Stimulated activated naive CD8-positive, alpha-beta T cell treated with anti-CD3 and anti-CD28 coated beads, Interleukin-15, Interleukin-2, amounts not matched to agents 100 ng/mL and 50 ng/mL, for 24 hours (primary cell): ENCODE results near the gene LIMS1.

Source experiments
- H3K27ac Mint-ChIP-seq: one replicate; pipeline ENCODE4 v1.8.0; 2021; ENCODE audit warnings: mild to moderate bottlenecking, mixed read lengths
- H3K27me3 Mint-ChIP-seq: one replicate; pipeline ENCODE4 v1.8.0; 2021; ENCODE audit warnings: mixed read lengths
- H3K36me3 Mint-ChIP-seq: one replicate; pipeline ENCODE4 v1.8.0; 2021; ENCODE audit warnings: low read depth, mixed read lengths
- H3K4me1 Mint-ChIP-seq: one replicate; pipeline ENCODE4 v1.8.0; 2021; ENCODE audit warnings: low read depth, mixed read lengths
- H3K4me3 Mint-ChIP-seq: one replicate; pipeline ENCODE4 v1.8.0; 2021; ENCODE audit warnings: mild to moderate bottlenecking, mixed read lengths
- H3K9me3 Mint-ChIP-seq: one replicate; pipeline ENCODE4 v1.8.0; 2021; ENCODE audit warnings: mixed read lengths

Gene LIMS1

DNA sequence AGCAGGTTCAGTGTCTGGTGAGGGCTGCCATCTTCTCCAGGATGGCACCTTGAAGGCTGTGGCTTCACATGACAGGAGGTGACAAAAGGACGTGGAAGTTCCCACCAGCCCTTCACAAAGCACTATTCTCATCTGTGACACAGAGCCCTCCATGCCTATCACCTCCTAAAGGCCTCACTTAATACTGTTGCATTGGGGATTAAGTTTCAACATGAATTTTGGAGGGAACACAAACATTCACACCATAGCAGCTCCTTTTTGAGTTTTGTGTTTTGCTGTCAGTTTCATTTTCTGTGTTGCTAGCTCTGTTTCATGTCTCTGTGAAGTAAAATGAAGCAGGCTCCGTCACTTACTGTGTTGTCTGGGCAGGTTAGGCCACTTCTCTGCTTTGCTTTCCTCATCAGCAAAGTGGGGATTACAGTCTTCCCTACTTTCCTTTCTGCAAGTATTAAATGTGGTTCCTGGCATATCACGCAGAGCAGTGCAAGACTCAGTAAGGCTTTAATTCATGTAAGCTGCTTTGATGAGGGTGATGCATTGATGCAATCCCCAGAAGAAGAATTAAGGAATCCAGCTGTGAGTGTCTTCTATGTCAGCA lies 31.6 kb downstream of the LIMS1 start:
- no peak overlapping the region for H3K27ac Mint-ChIP-seq
- H3K4me3 Mint-ChIP-seq, result no peak overlapping the region
- H3K4me1 Mint-ChIP-seq, result peaks cover 10% of the 10 kb centered on the region
- H3K9me3 Mint-ChIP-seq, result no peaks in the 10 kb centered on the region
- no peaks in the 10 kb centered on the region for H3K27me3 Mint-ChIP-seq
- H3K36me3 Mint-ChIP-seq, result peaks cover 5% of the 10 kb centered on the region

GRCh38 chr2:108570416-108570815 lies 36.1 kb downstream of the LIMS1 start:
- Mint-ChIP-seq H3K9me3 (no peaks in the 10 kb centered on the region), H3K4me1 (peaks cover 23% of the 10 kb centered on the region), H3K4me3 (no peak overlapping the region), H3K27me3 (no peaks in the 10 kb centered on the region), H3K36me3 (no peaks in the 10 kb centered on the region), H3K27ac (no peak overlapping the region)

- H3K4me1 Mint-ChIP-seq, result peaks cover 20% of the 10 kb centered on the region
- H3K27me3 Mint-ChIP-seq, result no peaks in the 10 kb centered on the region
- no peak overlapping the region for H3K4me3 Mint-ChIP-seq
- no peak overlapping the region for H3K27ac Mint-ChIP-seq
- no peaks in the 10 kb centered on the region for H3K36me3 Mint-ChIP-seq
- H3K9me3 Mint-ChIP-seq, result no peaks in the 10 kb centered on the region
Measured at GRCh38 chr2:108571286-108571685, 37.0 kb downstream of the LIMS1 start.

DNA sequence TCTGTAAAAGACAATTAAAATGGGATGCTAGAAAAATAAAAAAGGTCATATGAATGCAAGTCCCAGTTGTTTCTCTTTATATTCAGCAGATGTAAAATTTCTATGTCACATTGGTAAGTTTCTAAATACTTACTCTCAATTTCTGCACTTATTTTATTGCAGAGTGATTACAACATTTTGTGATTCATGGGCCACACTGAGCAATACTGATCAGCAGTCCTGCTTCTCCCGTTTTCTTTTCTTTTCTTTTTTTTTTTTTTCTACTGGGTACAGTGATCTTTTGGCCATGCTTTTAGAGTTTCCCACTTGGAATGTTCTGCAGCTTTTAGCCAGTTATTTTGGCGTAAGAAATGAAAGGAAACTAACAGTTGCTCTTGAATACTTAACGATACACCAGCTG lies 38.8 kb downstream of the LIMS1 start:
- no peaks in the 10 kb centered on the region for H3K9me3 Mint-ChIP-seq
- no peak overlapping the region for H3K4me3 Mint-ChIP-seq
- H3K27ac Mint-ChIP-seq, result no peak overlapping the region
- peaks cover 20% of the 10 kb centered on the region for H3K4me1 Mint-ChIP-seq
- no peaks in the 10 kb centered on the region for H3K36me3 Mint-ChIP-seq
- no peaks in the 10 kb centered on the region for H3K27me3 Mint-ChIP-seq

GRCh38 chr2:108574332-108574731 lies 40.1 kb downstream of the LIMS1 start:
- Mint-ChIP-seq H3K27ac (no peak overlapping the region), H3K4me1 (peaks cover 20% of the 10 kb centered on the region), H3K9me3 (no peaks in the 10 kb centered on the region)

GRCh38 chr2:108575132-108575966 lies 41.1 kb downstream of the LIMS1 start:
- H3K4me3 Mint-ChIP-seq, result no peak overlapping the region
- H3K27me3 Mint-ChIP-seq, result no peaks in the 10 kb centered on the region
- H3K4me1 Mint-ChIP-seq, result peaks cover 29% of the 10 kb centered on the region
- H3K36me3 Mint-ChIP-seq, result no peaks in the 10 kb centered on the region
- no peak overlapping the region for H3K27ac Mint-ChIP-seq
- H3K9me3 Mint-ChIP-seq, result no peaks in the 10 kb centered on the region

More at GRCh38 chr2:108574332-108574731, 40.1 kb downstream of the LIMS1 start:
- Mint-ChIP-seq H3K36me3 (no peaks in the 10 kb centered on the region), H3K27me3 (no peaks in the 10 kb centered on the region), H3K4me3 (no peak overlapping the region)

DNA sequence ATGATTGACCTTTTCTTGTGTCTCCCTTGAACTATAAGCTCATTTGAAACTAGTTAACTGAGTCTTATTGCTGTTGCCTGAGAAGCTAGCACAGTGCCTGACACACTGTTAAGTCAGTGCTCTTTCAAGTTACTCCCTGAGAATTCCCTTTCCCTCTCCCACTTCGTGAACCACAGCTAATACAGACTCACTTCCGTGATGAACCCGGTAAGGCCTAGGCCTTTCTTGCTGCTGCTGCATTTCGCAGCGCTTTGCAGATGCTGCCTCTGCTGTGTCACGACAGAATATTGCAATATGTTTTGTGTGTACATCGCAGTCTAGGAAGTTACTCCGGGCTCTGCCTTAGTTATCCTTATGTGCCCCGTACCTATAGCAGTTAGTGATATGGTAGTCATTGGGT lies 42.8 kb downstream of the LIMS1 start:
- no peak overlapping the region for H3K4me3 Mint-ChIP-seq
- no peak overlapping the region for H3K27ac Mint-ChIP-seq
- H3K27me3 Mint-ChIP-seq, result no peaks in the 10 kb centered on the region
- H3K36me3 Mint-ChIP-seq, result no peaks in the 10 kb centered on the region
- peaks cover 40% of the 10 kb centered on the region for H3K4me1 Mint-ChIP-seq
- H3K9me3 Mint-ChIP-seq, result no peaks in the 10 kb centered on the region

GRCh38 chr2:108579623-108580022 lies 45.4 kb downstream of the LIMS1 start:
- H3K27me3 Mint-ChIP-seq, result no peaks in the 10 kb centered on the region
- H3K36me3 Mint-ChIP-seq, result no peaks in the 10 kb centered on the region
- H3K4me3 Mint-ChIP-seq, result no peak overlapping the region
- H3K27ac Mint-ChIP-seq, result no peak overlapping the region
- H3K9me3 Mint-ChIP-seq, result no peaks in the 10 kb centered on the region
- peaks cover 36% of the 10 kb centered on the region for H3K4me1 Mint-ChIP-seq

GRCh38 chr2:108580050-108580449 lies 45.8 kb downstream of the LIMS1 start:
- Mint-ChIP-seq H3K36me3 (no peaks in the 10 kb centered on the region), H3K27ac (peak overlapping the region; percentile 74), H3K4me3 (no peak overlapping the region), H3K9me3 (no peaks in the 10 kb centered on the region), H3K27me3 (no peaks in the 10 kb centered on the region), H3K4me1 (peaks cover 32% of the 10 kb centered on the region)

DNA sequence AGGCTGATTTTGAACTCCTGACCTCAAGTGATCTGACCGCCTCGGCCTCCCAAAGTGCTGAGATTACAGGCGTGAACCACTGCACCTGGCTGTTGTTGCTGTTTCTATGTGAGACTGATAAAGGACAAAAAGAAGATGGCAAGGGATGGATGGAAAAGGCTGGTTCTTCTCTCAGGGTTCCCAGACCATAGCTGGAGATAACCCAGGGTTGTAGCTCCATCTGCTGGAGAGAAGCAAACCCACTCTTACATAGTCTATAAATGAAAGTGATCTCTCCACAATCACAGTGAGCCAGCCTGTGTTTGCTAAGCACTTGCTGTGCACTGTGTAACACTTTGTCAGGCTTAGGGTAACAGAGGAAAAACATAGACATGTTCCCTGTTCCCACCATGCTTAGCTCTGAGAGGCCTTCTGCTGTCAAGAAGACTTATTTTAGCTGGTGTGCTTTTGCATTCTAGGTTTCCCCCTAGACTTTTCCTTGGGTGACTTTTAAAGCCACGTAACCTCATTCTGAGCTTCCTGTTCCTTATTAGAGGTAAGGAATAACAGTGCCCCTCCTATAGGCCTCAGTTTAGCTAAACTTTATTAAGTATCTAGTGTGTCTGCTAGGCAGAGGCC lies 49.7 kb downstream of the LIMS1 start:
- H3K9me3 Mint-ChIP-seq, result no peaks in the 10 kb centered on the region
- H3K27me3 Mint-ChIP-seq, result no peaks in the 10 kb centered on the region
- H3K4me1 Mint-ChIP-seq, result peaks cover 39% of the 10 kb centered on the region
- H3K4me3 Mint-ChIP-seq, result no peak overlapping the region
- no peaks in the 10 kb centered on the region for H3K36me3 Mint-ChIP-seq
- H3K27ac Mint-ChIP-seq, result no peak overlapping the region

- H3K4me3 Mint-ChIP-seq, result no peak overlapping the region
- H3K9me3 Mint-ChIP-seq, result no peaks in the 10 kb centered on the region
- no peaks in the 10 kb centered on the region for H3K36me3 Mint-ChIP-seq
- H3K27me3 Mint-ChIP-seq, result no peaks in the 10 kb centered on the region
- peaks cover 44% of the 10 kb centered on the region for H3K4me1 Mint-ChIP-seq
- H3K27ac Mint-ChIP-seq, result peak overlapping the region; percentile 50
Measured at GRCh38 chr2:108585436-108585835, 51.2 kb downstream of the LIMS1 start.

DNA sequence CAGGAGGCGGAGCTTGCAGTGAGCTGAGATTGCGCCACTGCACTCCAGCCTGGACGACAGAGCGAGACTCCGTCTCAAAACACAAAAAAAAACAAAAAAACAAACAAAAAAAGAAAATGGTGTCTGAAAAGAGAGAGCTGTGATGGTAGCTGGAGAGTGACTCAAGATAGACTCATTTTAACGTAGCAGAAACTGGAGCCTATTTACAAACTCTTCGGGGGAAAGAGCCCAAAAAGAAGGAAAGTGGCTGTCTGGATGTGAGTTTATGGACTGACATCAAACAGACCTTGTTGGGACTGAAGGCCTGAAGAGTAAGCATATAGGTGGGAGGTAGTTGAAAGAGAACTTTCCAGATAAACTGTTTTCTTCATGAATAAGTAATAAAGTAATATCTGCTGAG lies 51.8 kb downstream of the LIMS1 start:
- Mint-ChIP-seq H3K4me3 (no peak overlapping the region), H3K4me1 (peaks cover 44% of the 10 kb centered on the region)

GRCh38 chr2:108586631-108587030 lies 52.4 kb downstream of the LIMS1 start:
- Mint-ChIP-seq H3K27ac (no peak overlapping the region), H3K27me3 (no peaks in the 10 kb centered on the region), H3K4me1 (peaks cover 44% of the 10 kb centered on the region), H3K9me3 (no peaks in the 10 kb centered on the region), H3K36me3 (no peaks in the 10 kb centered on the region), H3K4me3 (no peak overlapping the region)

More for the DNA sequence above, 51.8 kb downstream of the LIMS1 start:
- no peak overlapping the region for H3K27ac Mint-ChIP-seq
- no peaks in the 10 kb centered on the region for H3K27me3 Mint-ChIP-seq
- no peaks in the 10 kb centered on the region for H3K9me3 Mint-ChIP-seq
- H3K36me3 Mint-ChIP-seq, result no peaks in the 10 kb centered on the region

- peaks cover 54% of the 10 kb centered on the region for H3K4me1 Mint-ChIP-seq
Measured at GRCh38 chr2:108587621-108588020, 53.4 kb downstream of the LIMS1 start.

GRCh38 chr2:108588070-108588668 lies 53.9 kb downstream of the LIMS1 start:
- peaks cover 58% of the 10 kb centered on the region for H3K4me1 Mint-ChIP-seq
- H3K27me3 Mint-ChIP-seq, result no peaks in the 10 kb centered on the region
- peak overlapping the region; percentile 70 for H3K27ac Mint-ChIP-seq
- peak overlapping the region; percentile 24 for H3K4me3 Mint-ChIP-seq
- no peaks in the 10 kb centered on the region for H3K36me3 Mint-ChIP-seq
- H3K9me3 Mint-ChIP-seq, result no peaks in the 10 kb centered on the region

More at GRCh38 chr2:108587621-108588020, 53.4 kb downstream of the LIMS1 start:
- no peaks in the 10 kb centered on the region for H3K36me3 Mint-ChIP-seq
- H3K27me3 Mint-ChIP-seq, result no peaks in the 10 kb centered on the region
- H3K27ac Mint-ChIP-seq, result peak overlapping the region; percentile 70
- no peak overlapping the region for H3K4me3 Mint-ChIP-seq
- H3K9me3 Mint-ChIP-seq, result no peaks in the 10 kb centered on the region
